ENCODE data around the gene CASP2.
"Not testable (repeated sequence)": the region's sequence is repeated elsewhere in the genome, so short reads cannot be mapped to it uniquely, and the experiment has no call there.

The CASP2 gene

DNA sequence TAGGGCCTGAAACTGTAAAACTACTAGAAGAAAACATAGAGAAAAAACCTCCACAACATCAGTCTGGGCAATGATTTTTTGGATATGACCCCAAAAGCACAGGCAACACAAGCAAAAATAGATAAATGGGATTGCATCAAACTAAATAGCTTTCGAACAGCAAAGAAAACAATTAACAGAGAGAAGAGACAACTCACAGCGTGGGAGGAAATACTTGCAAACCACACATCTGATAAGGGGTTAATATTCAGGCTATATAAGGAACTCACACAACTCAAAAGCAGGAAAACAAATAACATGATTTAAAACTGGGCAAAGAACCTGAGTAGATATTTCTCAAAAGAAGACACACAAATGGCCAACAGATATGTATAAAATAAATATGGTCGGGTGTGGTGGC, 32.6 kb upstream of the CASP2 start:
- Mint-ChIP-seq H3K4me3 (no peak overlapping the region), H3K36me3 (peaks cover 40% of the 10 kb centered on the region), H3K27me3 (no peaks in the 10 kb centered on the region), H3K9me3 (peaks cover 31% of the 10 kb centered on the region), H3K27ac (no peak overlapping the region), H3K4me1 (peaks cover 82% of the 10 kb centered on the region)
- CTCF ChIA-PET: interaction anchor here (0.6 to 7.0 kb wide), 8 partner anchors 9 to 42 kb away, joined by 3 to 54 read pairs (median 4); partner anchors contain the start of gene CASP2
- no peak for DNase-seq

GRCh38 chr7:143256325-143256724, 31.8 kb upstream of the CASP2 start:
- Mint-ChIP-seq H3K36me3 (peaks cover 36% of the 10 kb centered on the region), H3K27ac (no peak overlapping the region), H3K4me3 (no peak overlapping the region), H3K9me3 (peaks cover 29% of the 10 kb centered on the region), H3K27me3 (no peaks in the 10 kb centered on the region), H3K4me1 (peaks cover 78% of the 10 kb centered on the region)
- CTCF ChIA-PET: interaction anchor here (0.7 to 7.0 kb wide), 7 partner anchors 9 to 41 kb away, joined by 4 to 54 read pairs (median 4); partner anchors contain the start of gene CASP2
- no peak for DNase-seq

DNA sequence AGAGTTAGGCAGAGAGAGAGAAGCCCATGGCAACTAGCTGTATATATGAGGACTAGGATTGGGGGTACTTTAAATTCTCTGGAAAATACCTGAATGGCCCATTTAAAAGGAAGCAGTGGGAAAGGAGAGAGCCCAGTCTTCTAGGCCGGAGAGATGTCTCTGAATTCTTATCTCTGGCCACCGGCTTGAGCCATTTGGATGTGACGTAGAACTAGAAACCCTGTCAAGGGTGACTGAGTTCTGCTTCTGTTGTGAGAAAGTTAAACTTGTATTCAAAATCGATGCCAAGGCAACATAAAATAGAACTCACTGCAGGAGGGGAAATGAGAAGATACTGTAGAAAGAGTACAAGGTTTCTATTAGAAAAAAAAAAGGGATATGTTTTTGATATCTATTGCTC, 31.2 kb upstream of the CASP2 start:
- no peak overlapping the region for H3K27ac Mint-ChIP-seq
- peaks cover 31% of the 10 kb centered on the region for H3K36me3 Mint-ChIP-seq
- DNase-seq: no peak

GRCh38 chr7:143257501-143257900, 30.6 kb upstream of the CASP2 start:
- CTCF ChIA-PET: interaction anchor here (1.1 to 7.0 kb wide), 3 partner anchors 10 to 17 kb away, joined by 4 to 54 read pairs (median 4); no protein-coding TSS in a partner anchor
- H3K4me3 Mint-ChIP-seq: no peak overlapping the region
- no peaks in the 10 kb centered on the region for H3K27me3 Mint-ChIP-seq
- H3K27ac Mint-ChIP-seq: no peak overlapping the region
- no peak for DNase-seq
- peaks cover 21% of the 10 kb centered on the region for H3K9me3 Mint-ChIP-seq
- H3K4me1 Mint-ChIP-seq: peaks cover 75% of the 10 kb centered on the region
- H3K36me3 Mint-ChIP-seq: peaks cover 27% of the 10 kb centered on the region

More for the DNA sequence above, 31.2 kb upstream of the CASP2 start:
- peaks cover 25% of the 10 kb centered on the region for H3K9me3 Mint-ChIP-seq
- no peak overlapping the region for H3K4me3 Mint-ChIP-seq
- no peaks in the 10 kb centered on the region for H3K27me3 Mint-ChIP-seq
- CTCF ChIA-PET: interaction anchor here (1.0 to 7.0 kb wide), 4 partner anchors 10 to 16 kb away, joined by 4 to 54 read pairs (median 5); no protein-coding TSS in a partner anchor
- H3K4me1 Mint-ChIP-seq: peaks cover 76% of the 10 kb centered on the region

DNA sequence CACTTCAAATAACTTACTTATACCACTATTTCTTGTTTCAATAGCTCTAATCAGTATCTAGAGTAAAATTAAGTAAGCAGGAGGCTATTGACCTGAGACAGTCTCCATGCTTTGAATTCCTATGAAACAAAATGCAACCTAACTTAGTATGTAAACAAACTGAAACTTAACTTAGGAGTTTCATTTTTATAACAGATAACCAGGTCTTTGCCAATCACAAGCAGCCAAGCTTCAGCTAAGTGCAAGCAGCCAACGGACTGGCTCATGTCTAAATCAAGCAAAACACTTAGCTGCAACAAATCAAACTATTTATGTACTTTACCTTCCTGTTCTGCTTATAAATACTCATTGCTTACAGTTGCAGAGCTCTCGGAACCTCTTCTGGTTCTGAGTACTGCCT, 29.3 kb upstream of the CASP2 start:
- DNase-seq: peak; percentile 52
- H3K4me3 Mint-ChIP-seq: peak overlapping the region; percentile 45
- H3K27ac Mint-ChIP-seq: peak overlapping the region; percentile 89
- H3K4me1 Mint-ChIP-seq: peaks cover 77% of the 10 kb centered on the region
- H3K9me3 Mint-ChIP-seq: peaks cover 12% of the 10 kb centered on the region
- CTCF ChIA-PET: interaction anchor here (0.7 to 7.0 kb wide), 4 partner anchors 9 to 69 kb away, joined by 3 to 54 read pairs (median 4); no protein-coding TSS in a partner anchor
- peaks cover 23% of the 10 kb centered on the region for H3K36me3 Mint-ChIP-seq
- no peaks in the 10 kb centered on the region for H3K27me3 Mint-ChIP-seq

- Mint-ChIP-seq H3K36me3 (peaks cover 25% of the 10 kb centered on the region), H3K27ac (no peak overlapping the region), H3K4me1 (peaks cover 80% of the 10 kb centered on the region), H3K9me3 (peaks cover 6% of the 10 kb centered on the region), H3K4me3 (no peak overlapping the region), H3K27me3 (no peaks in the 10 kb centered on the region)
- no peak for DNase-seq
- CTCF ChIA-PET: interaction anchor here (1.5 to 1.6 kb wide), 2 partner anchors 19 to 40 kb away, joined by 3 to 12 read pairs; no protein-coding TSS in a partner anchor
Measured at GRCh38 chr7:143259765-143260164, 28.4 kb upstream of the CASP2 start.

DNA sequence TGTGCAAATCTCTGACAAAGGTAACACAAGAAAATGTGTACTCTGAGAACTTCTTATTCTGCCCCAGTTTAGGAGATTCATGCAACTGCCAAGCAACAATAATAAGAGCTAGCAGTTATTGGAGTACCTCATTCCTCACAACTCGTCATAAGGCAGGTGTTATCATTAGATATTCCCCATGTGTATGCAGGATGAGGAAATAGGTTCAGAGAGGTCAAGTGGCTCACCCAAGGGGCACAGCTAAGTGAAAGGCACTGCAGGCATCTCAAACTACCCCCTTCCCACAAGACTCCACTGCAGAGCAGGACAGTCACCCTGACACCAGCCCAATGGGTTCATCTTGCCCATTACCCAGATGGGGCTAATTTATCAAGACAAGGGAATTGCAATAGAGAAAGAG, 26.2 kb upstream of the CASP2 start:
- peaks cover 2% of the 10 kb centered on the region for H3K9me3 Mint-ChIP-seq
- DNase-seq: no peak
- H3K27me3 Mint-ChIP-seq: no peaks in the 10 kb centered on the region
- peaks cover 32% of the 10 kb centered on the region for H3K36me3 Mint-ChIP-seq
- H3K4me1 Mint-ChIP-seq: peaks cover 78% of the 10 kb centered on the region
- CTCF ChIA-PET: interaction anchor here (1.3 to 3.5 kb wide), 2 partner anchors 18 to 22 kb away, joined by 3 to 22 read pairs; no protein-coding TSS in a partner anchor
- peak overlapping the region; percentile 43 for H3K4me3 Mint-ChIP-seq
- H3K27ac Mint-ChIP-seq: no peak overlapping the region

DNA sequence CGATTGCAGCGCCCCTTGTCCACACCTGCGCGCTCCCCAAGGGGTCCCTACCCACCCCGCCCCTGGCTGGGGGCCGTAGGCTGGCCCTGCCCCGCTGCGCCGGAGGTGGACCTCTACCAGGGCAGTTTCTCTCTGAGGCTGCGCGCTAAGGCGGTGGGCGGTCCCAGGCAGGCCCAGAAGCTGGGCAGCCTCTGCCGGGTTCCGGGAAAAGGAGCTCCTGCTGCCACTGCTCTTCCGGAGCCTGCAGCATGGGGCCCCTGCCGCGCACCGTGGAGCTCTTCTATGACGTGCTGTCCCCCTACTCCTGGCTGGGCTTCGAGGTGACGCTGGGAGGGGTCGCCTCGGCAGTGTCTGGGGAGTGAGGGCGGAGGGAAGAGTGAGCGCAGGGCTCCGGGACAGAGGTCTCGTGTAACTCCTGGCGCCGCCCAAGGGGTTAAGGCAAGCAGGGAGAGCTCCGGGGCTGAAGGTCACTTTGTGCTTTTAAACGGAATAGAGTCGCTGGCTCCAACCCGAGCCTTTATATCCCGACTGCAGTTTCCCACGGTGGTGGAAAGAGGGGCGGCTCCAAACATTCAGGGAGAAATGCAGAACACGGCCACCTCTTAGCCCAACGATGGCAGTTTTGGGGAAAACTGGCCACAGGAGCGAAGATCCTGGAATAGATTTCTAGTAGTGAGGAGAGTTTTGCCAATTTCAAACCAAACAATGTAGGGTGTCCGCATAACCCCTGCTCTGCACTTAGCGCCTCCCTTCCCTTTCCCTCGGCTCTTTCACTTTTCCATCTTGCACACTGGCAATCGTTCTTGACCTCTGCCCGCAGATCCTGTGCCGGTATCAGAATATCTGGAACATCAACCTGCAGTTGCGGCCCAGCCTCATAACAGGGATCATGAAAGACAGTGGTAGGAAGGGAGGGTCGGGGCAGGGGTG, 24.6 kb upstream of the CASP2 start, which contains the start of gene GSTK1:
Gene GSTK1 (plus strand): TSS at position 176 of the 930 bp plus-strand sequence. CDS start 73 bp downstream, at position 249.
- peak; percentile 89 for DNase-seq
- H3K9me3 Mint-ChIP-seq: peaks cover 2% of the 10 kb centered on the region
- no peaks in the 10 kb centered on the region for H3K27me3 Mint-ChIP-seq
- CTCF ChIA-PET: interaction anchor here (0.6 to 3.5 kb wide), 8 partner anchors 16 to 117 kb away, joined by 3 to 22 read pairs (median 4); partner anchors contain the start of gene CASP2
- peak within 1 kb of the TSS; percentile 93 for H3K27ac Mint-ChIP-seq
- peaks cover 47% of the 10 kb centered on the region for H3K36me3 Mint-ChIP-seq
- peak within 1 kb of the TSS; percentile 87 for H3K4me3 Mint-ChIP-seq
- peaks cover 85% of the 10 kb centered on the region for H3K4me1 Mint-ChIP-seq

GRCh38 chr7:143264196-143264568, 24.0 kb upstream of the CASP2 start:
- not testable (repeated sequence) for DNase-seq, H3K27me3 Mint-ChIP-seq, H3K9me3 Mint-ChIP-seq
- H3K4me1 Mint-ChIP-seq: peaks cover 85% of the 10 kb centered on the region
- CTCF ChIA-PET: interaction anchor here (1.1 to 3.5 kb wide), 7 partner anchors 9 to 35 kb away, joined by 3 to 22 read pairs (median 4); partner anchors contain the start of gene CASP2
- peak overlapping the region; percentile 93 for H3K27ac Mint-ChIP-seq
- peaks cover 52% of the 10 kb centered on the region for H3K36me3 Mint-ChIP-seq
- H3K4me3 Mint-ChIP-seq: peak overlapping the region; percentile 87

- Mint-ChIP-seq H3K4me1 (peaks cover 85% of the 10 kb centered on the region), H3K27ac (peak overlapping the region; percentile 93), H3K36me3 (peaks cover 62% of the 10 kb centered on the region), H3K9me3 (peaks cover 2% of the 10 kb centered on the region), H3K27me3 (no peaks in the 10 kb centered on the region), H3K4me3 (peak overlapping the region; percentile 87)
- CTCF ChIA-PET: interaction anchor here (1.1 to 3.5 kb wide), 5 partner anchors 10 to 34 kb away, joined by 3 to 22 read pairs (median 4); no protein-coding TSS in a partner anchor
- no peak for DNase-seq
Measured at GRCh38 chr7:143265017-143265693, 23.0 kb upstream of the CASP2 start.

DNA sequence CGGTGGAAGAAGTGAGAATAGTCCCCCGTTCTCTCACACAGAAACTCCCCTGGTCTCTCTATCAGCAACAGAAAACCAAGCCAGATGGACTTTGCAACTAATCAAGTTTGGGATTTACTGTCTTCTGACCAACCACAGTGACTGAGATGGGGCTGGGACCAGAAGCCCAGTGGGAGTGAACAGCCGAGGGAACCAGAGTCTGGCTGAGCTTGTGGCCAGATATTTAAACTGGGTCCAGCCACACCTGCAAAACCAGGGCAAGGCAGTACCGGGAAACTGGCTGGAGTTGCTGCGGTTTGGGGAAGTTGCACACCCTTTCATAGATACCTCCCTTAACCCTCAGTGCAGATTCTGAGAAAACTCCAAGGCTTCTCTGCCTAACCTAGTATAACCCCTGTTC, 18.9 kb upstream of the CASP2 start:
- Mint-ChIP-seq H3K4me3 (no peak overlapping the region), H3K36me3 (peaks cover 58% of the 10 kb centered on the region), H3K27me3 (peaks cover 4% of the 10 kb centered on the region), H3K9me3 (no peaks in the 10 kb centered on the region), H3K27ac (no peak overlapping the region), H3K4me1 (peaks cover 61% of the 10 kb centered on the region)
- CTCF ChIA-PET: interaction anchor here (1.3 to 1.7 kb wide), 3 partner anchors 13 to 30 kb away, joined by 4 to 7 read pairs (median 5); no protein-coding TSS in a partner anchor
- no peak for DNase-seq

DNA sequence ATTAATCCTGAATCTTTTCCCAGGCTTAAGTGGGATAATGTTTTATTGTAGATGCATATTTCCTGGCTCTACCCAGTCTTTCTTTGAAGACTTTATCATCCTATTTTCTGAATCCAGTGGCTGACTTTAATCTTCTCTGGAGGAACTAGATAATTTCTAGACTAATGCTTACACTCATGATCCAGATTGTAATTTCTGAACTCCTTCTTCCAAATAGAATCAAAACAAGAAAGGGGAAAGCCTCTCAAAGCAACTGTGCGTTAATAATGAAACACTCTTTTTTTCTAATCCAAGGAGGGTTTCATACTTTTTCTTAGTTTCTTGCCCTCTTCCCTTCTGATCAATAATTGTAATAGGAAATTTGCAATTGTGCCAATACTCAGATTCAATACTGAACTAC, 16.9 kb upstream of the CASP2 start:
- H3K4me3 Mint-ChIP-seq: no peak overlapping the region
- H3K27me3 Mint-ChIP-seq: peaks cover 4% of the 10 kb centered on the region
- no peaks in the 10 kb centered on the region for H3K9me3 Mint-ChIP-seq
- H3K36me3 Mint-ChIP-seq: peaks cover 43% of the 10 kb centered on the region
- no peak for DNase-seq
- H3K4me1 Mint-ChIP-seq: peaks cover 42% of the 10 kb centered on the region
- H3K27ac Mint-ChIP-seq: no peak overlapping the region
- CTCF ChIA-PET: interaction anchor here (1.5 kb wide), 1 partner anchor 31 kb away, joined by 4 read pairs; no protein-coding TSS in a partner anchor

DNA sequence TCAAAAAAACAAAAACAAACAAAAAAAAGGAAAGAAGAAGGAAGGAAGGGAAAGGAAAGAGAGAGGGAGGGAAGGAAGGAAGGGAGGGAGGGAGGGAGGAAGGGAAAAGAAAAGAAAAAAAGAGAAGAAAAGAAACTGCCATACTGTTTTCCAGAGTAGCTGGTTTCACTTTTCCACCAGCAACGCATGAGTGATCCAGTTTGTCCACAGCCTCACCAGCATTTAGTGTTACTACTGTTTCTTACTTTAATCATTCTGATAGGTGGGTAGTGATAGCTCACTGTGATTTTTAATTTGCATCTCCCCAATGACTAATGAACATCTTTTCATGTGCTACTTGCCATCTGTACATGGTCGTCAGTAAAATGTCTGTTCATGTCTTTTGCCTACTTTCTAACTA, 15.3 kb upstream of the CASP2 start:
- Mint-ChIP-seq H3K9me3 (no peaks in the 10 kb centered on the region), H3K27me3 (peaks cover 4% of the 10 kb centered on the region), H3K4me1 (peaks cover 28% of the 10 kb centered on the region), H3K36me3 (peaks cover 31% of the 10 kb centered on the region), H3K4me3 (no peak overlapping the region), H3K27ac (no peak overlapping the region)
- no peak for DNase-seq
- CTCF ChIA-PET: interaction anchor here (1.1 to 1.5 kb wide), 2 partner anchors 32 to 33 kb away, joined by 3 to 4 read pairs; no protein-coding TSS in a partner anchor

Data from activated naive CD4-positive, alpha-beta T cell treated with anti-CD3 and anti-CD28 coated beads, Interleukin-2, amount 10 ng/mL, durations not matched to agents 7 days and 5 days (primary cell).